Measurements from ENCODE around the gene FOXI1. TPM values are rescaled to one million over a fixed set of nuclear protein-coding genes. Genes with fewer than 3 reads are reported as not detected.
A peak's percentile ranks its signal among the peaks of the same experiment; 100 is the strongest.

Gene FOXI1
- total RNA-seq, 1 donor from 2014 or later = not detected

DNA sequence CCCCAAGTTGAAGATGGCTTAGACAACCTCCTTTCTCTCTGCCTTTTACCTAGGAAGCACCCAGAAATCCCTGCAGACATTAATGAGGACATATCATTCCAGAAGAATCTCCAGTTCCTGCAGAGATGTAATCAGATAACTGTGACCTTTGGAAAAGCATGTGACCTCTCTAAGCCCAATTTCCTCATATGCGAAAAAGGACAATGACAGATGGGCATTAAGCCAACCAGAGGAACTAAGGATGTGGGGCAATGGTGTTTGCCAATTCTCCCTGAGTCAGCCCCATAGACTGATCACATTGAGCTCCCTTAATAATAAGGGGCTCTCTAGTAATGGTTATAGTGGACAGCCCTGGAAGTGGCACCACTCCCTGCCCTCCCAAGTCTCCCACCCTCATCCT is 10.1 kb upstream of the FOXI1 start:
- Histone ChIP-seq H3K4me3 (ENCODE audit: low read depth, low read length) (no peak overlapping the region), H3K27me3 (ENCODE audit: control insufficient read depth, insufficient read depth, low read length) (no peaks in the 10 kb centered on the region), H3K36me3 (ENCODE audit: control insufficient read depth, insufficient read depth, low read length) (no peaks in the 10 kb centered on the region)
- DNase-seq (ENCODE audit: low read depth) = no peak
- TF ChIP-seq, protein P1, sequence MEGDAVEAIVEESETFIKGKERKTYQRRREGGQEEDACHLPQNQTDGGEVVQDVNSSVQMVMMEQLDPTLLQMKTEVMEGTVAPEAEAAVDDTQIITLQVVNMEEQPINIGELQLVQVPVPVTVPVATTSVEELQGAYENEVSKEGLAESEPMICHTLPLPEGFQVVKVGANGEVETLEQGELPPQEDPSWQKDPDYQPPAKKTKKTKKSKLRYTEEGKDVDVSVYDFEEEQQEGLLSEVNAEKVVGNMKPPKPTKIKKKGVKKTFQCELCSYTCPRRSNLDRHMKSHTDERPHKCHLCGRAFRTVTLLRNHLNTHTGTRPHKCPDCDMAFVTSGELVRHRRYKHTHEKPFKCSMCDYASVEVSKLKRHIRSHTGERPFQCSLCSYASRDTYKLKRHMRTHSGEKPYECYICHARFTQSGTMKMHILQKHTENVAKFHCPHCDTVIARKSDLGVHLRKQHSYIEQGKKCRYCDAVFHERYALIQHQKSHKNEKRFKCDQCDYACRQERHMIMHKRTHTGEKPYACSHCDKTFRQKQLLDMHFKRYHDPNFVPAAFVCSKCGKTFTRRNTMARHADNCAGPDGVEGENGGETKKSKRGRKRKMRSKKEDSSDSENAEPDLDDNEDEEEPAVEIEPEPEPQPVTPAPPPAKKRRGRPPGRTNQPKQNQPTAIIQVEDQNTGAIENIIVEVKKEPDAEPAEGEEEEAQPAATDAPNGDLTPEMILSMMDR (IDR thresholded peaks at IDR 0.05; ENCODE audit: insufficient read depth, low read length, severe bottlenecking) = no peak
- no peak for FAIRE-seq

DNA sequence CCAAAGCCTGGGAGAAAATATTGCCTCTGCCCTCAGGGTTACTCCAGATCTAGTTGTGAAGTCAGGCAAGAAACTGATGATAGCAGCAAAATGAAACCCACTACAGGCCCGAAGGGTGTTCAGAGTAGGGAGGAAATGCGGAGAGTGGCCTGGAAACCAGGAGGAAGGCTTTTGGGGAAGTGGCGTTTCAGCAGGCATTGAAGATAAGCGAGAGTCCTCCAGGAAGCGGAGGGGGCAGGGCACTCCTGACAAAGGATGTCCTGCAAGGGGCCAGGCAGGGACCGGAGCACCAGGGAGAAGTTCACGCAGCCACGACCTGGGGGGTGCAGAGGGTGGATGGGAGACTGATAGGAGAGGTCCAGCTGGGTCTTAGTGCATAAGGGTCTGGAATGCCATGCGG is 7.8 kb upstream of the FOXI1 start:
- Histone ChIP-seq H3K27me3 (ENCODE audit: control insufficient read depth, insufficient read depth, low read length) (no peaks in the 10 kb centered on the region), H3K36me3 (ENCODE audit: control insufficient read depth, insufficient read depth, low read length) (no peaks in the 10 kb centered on the region), H3K4me3 (ENCODE audit: low read depth, low read length) (no peak overlapping the region)
- FAIRE-seq (no peak), DNase-seq (ENCODE audit: low read depth) (no peak)
- TF ChIP-seq, protein P1 (IDR thresholded peaks at IDR 0.05; ENCODE audit: insufficient read depth, low read length, severe bottlenecking) = no peak

GRCh38 chr5:170100066-170100943 is 5.4 kb upstream of the FOXI1 start:
- H3K36me3 ChIP-seq (ENCODE audit: control insufficient read depth, insufficient read depth, low read length) = no peaks in the 10 kb centered on the region
- TF ChIP-seq, protein P1 (IDR thresholded peaks at IDR 0.05; ENCODE audit: insufficient read depth, low read length, severe bottlenecking) = peak; percentile 64
- H3K4me3 ChIP-seq (ENCODE audit: low read depth, low read length) = no peak overlapping the region
- no peaks in the 10 kb centered on the region for H3K27me3 ChIP-seq (ENCODE audit: control insufficient read depth, insufficient read depth, low read length)
- peak; percentile 55 for DNase-seq (ENCODE audit: low read depth)
- FAIRE-seq = no peak

- DNase-seq (ENCODE audit: low read depth) = no peak
- H3K36me3 ChIP-seq (ENCODE audit: control insufficient read depth, insufficient read depth, low read length) = no peaks in the 10 kb centered on the region
- no peak overlapping the region for H3K4me3 ChIP-seq (ENCODE audit: low read depth, low read length)
- no peak for FAIRE-seq
- no peaks in the 10 kb centered on the region for H3K27me3 ChIP-seq (ENCODE audit: control insufficient read depth, insufficient read depth, low read length)
- TF ChIP-seq, protein P1 (IDR thresholded peaks at IDR 0.05; ENCODE audit: insufficient read depth, low read length, severe bottlenecking) = no peak
These were observed 2.2 kb upstream of the FOXI1 start for GRCh38 chr5:170103447-170103846.

DNA sequence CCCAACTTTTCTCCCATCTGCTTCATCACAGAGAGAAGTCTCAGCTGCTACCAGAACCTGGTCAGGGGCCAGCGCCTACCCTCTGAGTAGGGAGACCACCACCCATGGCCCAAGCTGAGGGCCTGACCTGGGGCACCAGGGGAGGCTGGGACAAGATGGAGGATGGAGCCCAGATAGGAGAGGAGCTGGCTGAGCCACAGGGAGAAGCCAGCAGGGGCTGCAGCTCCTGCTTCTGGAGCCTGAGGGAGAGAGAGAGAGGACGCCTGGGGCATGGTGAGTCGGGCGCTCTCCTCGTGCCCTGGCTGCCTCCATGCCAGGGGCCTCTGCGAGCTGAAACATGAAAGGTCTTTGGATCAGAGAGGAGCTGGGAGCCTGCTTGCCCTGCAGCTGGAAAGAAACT is 1.4 kb upstream of the FOXI1 start:
- Histone ChIP-seq H3K4me3 (ENCODE audit: low read depth, low read length) (no peak overlapping the region), H3K27me3 (ENCODE audit: control insufficient read depth, insufficient read depth, low read length) (no peaks in the 10 kb centered on the region), H3K36me3 (ENCODE audit: control insufficient read depth, insufficient read depth, low read length) (no peaks in the 10 kb centered on the region)
- TF ChIP-seq, protein P1 (IDR thresholded peaks at IDR 0.05; ENCODE audit: insufficient read depth, low read length, severe bottlenecking) = no peak
- FAIRE-seq (no peak), DNase-seq (ENCODE audit: low read depth) (no peak)
